Measurements from ENCODE around the gene PSME2. TPM values are rescaled to one million over a fixed set of nuclear protein-coding genes. Genes with fewer than 3 reads are reported as not detected.

The PSME2 gene
- total and polyA plus RNA-seq, 2 experiments from 2014 or later, result 75.5 to 189 TPM

- no peak overlapping the region for H3K27ac ChIP-seq
- no peaks in the 10 kb centered on the region for H3K9me2 ChIP-seq (replicated peaks; ENCODE audit: insufficient read depth)
- TF ChIP-seq EZH2 (IDR thresholded peaks at IDR 0.05; ENCODE audit: borderline replicate concordance) (no peak), EZH2phosphoT487 (IDR thresholded peaks at IDR 0.05; ENCODE audit: low read depth, severe bottlenecking, unreplicated experiment) (no peak)
- TF ChIP-seq, protein P1, sequence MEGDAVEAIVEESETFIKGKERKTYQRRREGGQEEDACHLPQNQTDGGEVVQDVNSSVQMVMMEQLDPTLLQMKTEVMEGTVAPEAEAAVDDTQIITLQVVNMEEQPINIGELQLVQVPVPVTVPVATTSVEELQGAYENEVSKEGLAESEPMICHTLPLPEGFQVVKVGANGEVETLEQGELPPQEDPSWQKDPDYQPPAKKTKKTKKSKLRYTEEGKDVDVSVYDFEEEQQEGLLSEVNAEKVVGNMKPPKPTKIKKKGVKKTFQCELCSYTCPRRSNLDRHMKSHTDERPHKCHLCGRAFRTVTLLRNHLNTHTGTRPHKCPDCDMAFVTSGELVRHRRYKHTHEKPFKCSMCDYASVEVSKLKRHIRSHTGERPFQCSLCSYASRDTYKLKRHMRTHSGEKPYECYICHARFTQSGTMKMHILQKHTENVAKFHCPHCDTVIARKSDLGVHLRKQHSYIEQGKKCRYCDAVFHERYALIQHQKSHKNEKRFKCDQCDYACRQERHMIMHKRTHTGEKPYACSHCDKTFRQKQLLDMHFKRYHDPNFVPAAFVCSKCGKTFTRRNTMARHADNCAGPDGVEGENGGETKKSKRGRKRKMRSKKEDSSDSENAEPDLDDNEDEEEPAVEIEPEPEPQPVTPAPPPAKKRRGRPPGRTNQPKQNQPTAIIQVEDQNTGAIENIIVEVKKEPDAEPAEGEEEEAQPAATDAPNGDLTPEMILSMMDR (IDR thresholded peaks at IDR 0.05; ENCODE audit: poor library complexity), result no peak
- H3K27me3 ChIP-seq, result no peaks in the 10 kb centered on the region
- H2AFZ ChIP-seq, result no peak overlapping the region
- WGBS (ENCODE audit: low lambda C conversion rate, missing lambda C conversion rate), result 97% methylated on average over 17 of the region's 17 CpGs
- DNase-seq (ENCODE audit: low spot score), result no peak
- H3K4me1 ChIP-seq (ENCODE audit: insufficient read depth), result peaks cover 5% of the 10 kb centered on the region
- H3K4me3 ChIP-seq, result no peak overlapping the region
- peaks cover 27% of the 10 kb centered on the region for H3K79me2 ChIP-seq
- H3K9me3 ChIP-seq (ENCODE audit: low read depth), result no peaks in the 10 kb centered on the region
- no peak overlapping the region for H3K4me2 ChIP-seq
- no peaks in the 10 kb centered on the region for H4K20me1 ChIP-seq (ENCODE audit: insufficient read depth, poor library complexity, severe bottlenecking)
- no peaks in the 10 kb centered on the region for H3K36me3 ChIP-seq (replicated peaks; ENCODE audit: insufficient read depth, low read depth)
Observed at GRCh38 chr14:24098927-24099813, 47.2 kb downstream of the PSME2 start.

DNA sequence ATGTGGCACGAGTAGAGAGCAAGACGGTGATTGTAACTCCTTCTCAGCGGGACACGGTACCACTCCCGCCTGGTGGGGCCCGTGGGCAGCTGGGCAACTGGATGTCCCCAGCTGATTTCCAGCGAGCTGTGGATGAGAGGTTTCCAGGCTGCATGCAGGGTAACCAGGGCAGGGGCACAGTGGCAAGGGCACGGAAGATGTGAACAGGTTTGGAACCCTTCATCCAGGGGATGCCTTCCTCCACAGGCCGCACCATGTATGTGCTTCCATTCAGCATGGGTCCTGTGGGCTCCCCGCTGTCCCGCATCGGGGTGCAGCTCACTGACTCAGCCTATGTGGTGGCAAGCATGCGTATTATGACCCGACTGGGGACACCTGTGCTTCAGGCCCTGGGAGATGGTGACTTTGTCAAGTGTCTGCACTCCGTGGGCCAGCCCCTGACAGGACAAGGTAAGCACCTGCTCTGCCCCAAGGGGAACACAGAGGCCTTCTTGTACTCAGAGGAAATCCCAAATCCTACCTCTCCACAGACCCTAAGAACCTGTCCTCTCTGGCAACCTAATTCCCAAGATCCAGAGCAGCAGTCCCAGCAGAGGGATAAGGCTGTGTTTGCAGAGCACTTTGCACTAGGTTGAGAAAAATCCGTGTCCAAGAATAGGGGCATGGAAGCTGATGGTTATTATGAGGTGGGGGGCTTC is 48.0 kb downstream of the PSME2 start:
- no peak overlapping the region for H3K27ac ChIP-seq
- no peaks in the 10 kb centered on the region for H4K20me1 ChIP-seq (ENCODE audit: insufficient read depth, poor library complexity, severe bottlenecking)
- H3K4me3 ChIP-seq, result no peak overlapping the region
- no peaks in the 10 kb centered on the region for H3K9me2 ChIP-seq (replicated peaks; ENCODE audit: insufficient read depth)
- no peaks in the 10 kb centered on the region for H3K9me3 ChIP-seq (ENCODE audit: low read depth)
- DNase-seq (ENCODE audit: low spot score), result no peak
- no peak overlapping the region for H2AFZ ChIP-seq
- no peaks in the 10 kb centered on the region for H3K27me3 ChIP-seq
- no peak overlapping the region for H3K4me2 ChIP-seq
- 98% methylated on average over 15 of the region's 16 CpGs for WGBS (ENCODE audit: low lambda C conversion rate, missing lambda C conversion rate)
- H3K79me2 ChIP-seq, result peaks cover 27% of the 10 kb centered on the region
- no peaks in the 10 kb centered on the region for H3K36me3 ChIP-seq (replicated peaks; ENCODE audit: insufficient read depth, low read depth)
- no peak for TF ChIP-seq EZH2 (IDR thresholded peaks at IDR 0.05; ENCODE audit: borderline replicate concordance)
- TF ChIP-seq, protein P1 (IDR thresholded peaks at IDR 0.05; ENCODE audit: poor library complexity), result no peak
- TF ChIP-seq EZH2phosphoT487 (IDR thresholded peaks at IDR 0.05; ENCODE audit: low read depth, severe bottlenecking, unreplicated experiment), result no peak
- H3K4me1 ChIP-seq (ENCODE audit: insufficient read depth), result peaks cover 8% of the 10 kb centered on the region

DNA sequence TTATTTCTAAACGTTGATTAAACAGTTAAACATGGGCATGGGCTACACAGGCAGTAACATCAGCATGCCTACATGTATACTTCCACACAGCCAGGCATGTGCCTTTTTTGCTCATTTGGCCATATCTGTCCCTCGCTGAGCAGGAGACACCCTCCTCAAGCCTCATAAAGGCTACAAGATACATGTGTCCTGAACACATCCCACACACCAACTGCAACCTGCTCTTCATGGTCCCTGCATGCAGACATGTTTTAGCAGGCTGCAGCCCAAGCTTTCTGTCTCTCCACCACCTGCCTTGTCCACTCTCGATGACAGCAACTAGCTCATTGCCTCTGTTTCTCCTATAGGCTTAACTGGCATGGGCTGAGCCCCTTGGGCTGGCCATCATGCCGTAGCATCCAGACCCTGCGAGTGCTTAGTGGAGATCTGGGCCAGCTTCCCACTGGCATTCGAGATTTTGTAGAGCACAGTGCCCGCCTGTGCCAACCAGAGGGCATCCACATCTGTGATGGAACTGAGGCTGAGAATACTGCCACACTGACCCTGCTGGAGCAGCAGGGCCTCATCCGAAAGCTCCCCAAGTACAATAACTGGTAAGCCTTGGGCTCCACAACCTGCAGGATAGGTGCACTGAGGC is 49.7 kb downstream of the PSME2 start:
- Histone ChIP-seq H3K4me1 (ENCODE audit: insufficient read depth) (peaks cover 12% of the 10 kb centered on the region), H3K27me3 (no peaks in the 10 kb centered on the region), H3K36me3 (replicated peaks; ENCODE audit: insufficient read depth, low read depth) (no peaks in the 10 kb centered on the region), H3K9me2 (replicated peaks; ENCODE audit: insufficient read depth) (no peaks in the 10 kb centered on the region), H3K4me2 (no peak overlapping the region), H3K9me3 (ENCODE audit: low read depth) (no peaks in the 10 kb centered on the region), H3K79me2 (peaks cover 27% of the 10 kb centered on the region), H4K20me1 (ENCODE audit: insufficient read depth, poor library complexity, severe bottlenecking) (no peaks in the 10 kb centered on the region), H3K27ac (no peak overlapping the region), H2AFZ (no peak overlapping the region), H3K4me3 (no peak overlapping the region)
- DNase-seq (ENCODE audit: low spot score), result no peak
- WGBS (ENCODE audit: low lambda C conversion rate, missing lambda C conversion rate), result 98% methylated on average over 8 of the region's 8 CpGs
- no peak for TF ChIP-seq EZH2 (IDR thresholded peaks at IDR 0.05; ENCODE audit: borderline replicate concordance)
- no peak for TF ChIP-seq EZH2phosphoT487 (IDR thresholded peaks at IDR 0.05; ENCODE audit: low read depth, severe bottlenecking, unreplicated experiment)
- TF ChIP-seq, protein P1 (IDR thresholded peaks at IDR 0.05; ENCODE audit: poor library complexity), result no peak

All from hepatocyte (in vitro differentiated cells).